IMR-90 (cell line): ENCODE measurements around the gene SF3B2.

Experiments used
- BHLHE40 ChIP-seq: fragments of 150-350 bp; IDR thresholded peaks from 2 replicates; pipeline ENCODE4 v1.6.1; 2016; ENCODE audit warnings: mild to moderate bottlenecking, low read depth, low read length
- CEBPB ChIP-seq: IDR thresholded peaks from 2 replicates; pipeline ENCODE4 v1.6.1; 2012; ENCODE audit warnings: low read depth, low read length, improper control_type of control experiment
- CHD1 ChIP-seq: IDR thresholded peaks from 2 replicates; pipeline ENCODE4 v1.6.1; 2012; ENCODE audit warnings: low read depth, low read length, improper control_type of control experiment
- FOS ChIP-seq: fragments of 150-350 bp; IDR thresholded peaks from 2 replicates; pipeline ENCODE4 v1.6.1; 2016; ENCODE audit warnings: low read depth, low read length
- MAFK ChIP-seq: IDR thresholded peaks from 2 replicates; pipeline ENCODE4 v1.6.1; 2012; ENCODE audit warnings: low read depth, low read length, improper control_type of control experiment
- MAZ ChIP-seq: IDR thresholded peaks from 2 replicates; pipeline ENCODE4 v1.6.1; 2012; ENCODE audit warnings: low read depth, mild to moderate bottlenecking, low read length, improper control_type of control experiment, moderate library complexity, borderline replicate concordance
- POLR2A ChIP-seq: IDR thresholded peaks from 2 replicates; pipeline ENCODE4 v1.6.1; 2012; ENCODE audit warnings: mild to moderate bottlenecking, low read depth, low read length
- RAD21 ChIP-seq: IDR thresholded peaks from 2 replicates; pipeline ENCODE4 v1.6.1; 2012; ENCODE audit warnings: low read length, improper control_type of control experiment
- RCOR1 ChIP-seq: IDR thresholded peaks from 2 replicates; pipeline ENCODE4 v1.6.1; 2012; ENCODE audit warnings: mild to moderate bottlenecking, low read length, improper control_type of control experiment; ENCODE audit not compliant: insufficient replicate concordance
- RFX5 ChIP-seq: IDR thresholded peaks from 2 replicates; pipeline ENCODE4 v1.8.0; 2012; ENCODE audit warnings: low read depth, mild to moderate bottlenecking, low read length, moderate library complexity
- SMC3 ChIP-seq: fragments of 150-350 bp; IDR thresholded peaks from 2 replicates; pipeline ENCODE4 v1.6.1; 2016; ENCODE audit warnings: low read depth, mild to moderate bottlenecking, antibody characterized with exemption, low read length, moderate library complexity
- TF ChIP-seq, protein P1 (sequence below): conservative IDR thresholded peaks from 2 replicates; pipeline ENCODE4 v1.5.1; 2012; ENCODE audit warnings: mild to moderate bottlenecking, low read depth, low read length, improper control_type of control experiment
- TF ChIP-seq, protein P2 (sequence below): fragments of 150-350 bp; IDR thresholded peaks from 2 replicates; pipeline ENCODE4 v1.6.1; 2017; ENCODE audit warnings: mild to moderate bottlenecking, antibody characterized with exemption, low read length, low read depth
- TF ChIP-seq, protein P3 (sequence below): fragments of 150-350 bp; IDR thresholded peaks from 2 replicates; pipeline ENCODE4 v1.6.1; 2016; ENCODE audit warnings: low read depth, mild to moderate bottlenecking, low read length, moderate library complexity, borderline replicate concordance

DNA sequence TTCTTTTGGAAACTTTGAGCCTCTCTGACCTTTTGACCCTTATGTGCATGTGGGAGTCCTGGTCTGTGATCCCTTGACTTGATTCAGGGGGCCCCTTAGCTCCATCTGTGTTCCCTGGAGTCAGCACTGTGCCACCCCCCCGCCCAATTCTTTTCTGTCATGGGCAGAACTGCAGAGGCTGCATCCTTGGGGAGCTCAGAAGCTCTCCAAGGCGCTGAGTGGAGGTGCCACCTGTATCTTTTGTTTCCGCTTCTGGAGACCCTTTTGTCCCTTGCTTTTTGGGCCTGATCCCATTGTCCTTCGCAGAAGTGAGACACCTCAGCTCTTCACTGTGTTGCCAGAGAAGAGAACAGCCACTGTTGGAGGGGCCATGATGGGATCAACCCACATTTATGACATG lies 15.5 kb downstream of the SF3B2 start:
- TF ChIP-seq, protein P1, sequence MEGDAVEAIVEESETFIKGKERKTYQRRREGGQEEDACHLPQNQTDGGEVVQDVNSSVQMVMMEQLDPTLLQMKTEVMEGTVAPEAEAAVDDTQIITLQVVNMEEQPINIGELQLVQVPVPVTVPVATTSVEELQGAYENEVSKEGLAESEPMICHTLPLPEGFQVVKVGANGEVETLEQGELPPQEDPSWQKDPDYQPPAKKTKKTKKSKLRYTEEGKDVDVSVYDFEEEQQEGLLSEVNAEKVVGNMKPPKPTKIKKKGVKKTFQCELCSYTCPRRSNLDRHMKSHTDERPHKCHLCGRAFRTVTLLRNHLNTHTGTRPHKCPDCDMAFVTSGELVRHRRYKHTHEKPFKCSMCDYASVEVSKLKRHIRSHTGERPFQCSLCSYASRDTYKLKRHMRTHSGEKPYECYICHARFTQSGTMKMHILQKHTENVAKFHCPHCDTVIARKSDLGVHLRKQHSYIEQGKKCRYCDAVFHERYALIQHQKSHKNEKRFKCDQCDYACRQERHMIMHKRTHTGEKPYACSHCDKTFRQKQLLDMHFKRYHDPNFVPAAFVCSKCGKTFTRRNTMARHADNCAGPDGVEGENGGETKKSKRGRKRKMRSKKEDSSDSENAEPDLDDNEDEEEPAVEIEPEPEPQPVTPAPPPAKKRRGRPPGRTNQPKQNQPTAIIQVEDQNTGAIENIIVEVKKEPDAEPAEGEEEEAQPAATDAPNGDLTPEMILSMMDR = no peak
- TF ChIP-seq CEBPB = no peak
- TF ChIP-seq FOS = no peak
- TF ChIP-seq POLR2A = no peak
- no peak for TF ChIP-seq RFX5
- TF ChIP-seq BHLHE40 = no peak
- no peak for TF ChIP-seq MAZ
- no peak for TF ChIP-seq SMC3
- no peak for TF ChIP-seq CHD1
- TF ChIP-seq, protein P2, sequence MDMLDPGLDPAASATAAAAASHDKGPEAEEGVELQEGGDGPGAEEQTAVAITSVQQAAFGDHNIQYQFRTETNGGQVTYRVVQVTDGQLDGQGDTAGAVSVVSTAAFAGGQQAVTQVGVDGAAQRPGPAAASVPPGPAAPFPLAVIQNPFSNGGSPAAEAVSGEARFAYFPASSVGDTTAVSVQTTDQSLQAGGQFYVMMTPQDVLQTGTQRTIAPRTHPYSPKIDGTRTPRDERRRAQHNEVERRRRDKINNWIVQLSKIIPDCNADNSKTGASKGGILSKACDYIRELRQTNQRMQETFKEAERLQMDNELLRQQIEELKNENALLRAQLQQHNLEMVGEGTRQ = no peak
- TF ChIP-seq RAD21 = no peak
- TF ChIP-seq RCOR1 = no peak
- TF ChIP-seq MAFK = no peak
- TF ChIP-seq, protein P3, sequence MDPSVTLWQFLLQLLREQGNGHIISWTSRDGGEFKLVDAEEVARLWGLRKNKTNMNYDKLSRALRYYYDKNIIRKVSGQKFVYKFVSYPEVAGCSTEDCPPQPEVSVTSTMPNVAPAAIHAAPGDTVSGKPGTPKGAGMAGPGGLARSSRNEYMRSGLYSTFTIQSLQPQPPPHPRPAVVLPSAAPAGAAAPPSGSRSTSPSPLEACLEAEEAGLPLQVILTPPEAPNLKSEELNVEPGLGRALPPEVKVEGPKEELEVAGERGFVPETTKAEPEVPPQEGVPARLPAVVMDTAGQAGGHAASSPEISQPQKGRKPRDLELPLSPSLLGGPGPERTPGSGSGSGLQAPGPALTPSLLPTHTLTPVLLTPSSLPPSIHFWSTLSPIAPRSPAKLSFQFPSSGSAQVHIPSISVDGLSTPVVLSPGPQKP = no peak
